Effector memory CD4-positive, alpha-beta T cell (primary cell): Measurements from ENCODE around the gene RPS18.

Source experiments
- DNase-seq, 3 donors: peaks; one replicate each; pipeline ENCODE4 v3.0.0-alpha.2; 2020
- H3K27ac ChIP-seq: 2 replicates; pipeline ENCODE4 v1.7.0; 2013; ENCODE audit warnings: mild to moderate bottlenecking, low read length, moderate library complexity; ENCODE audit not compliant: insufficient read depth, poor library complexity, severe bottlenecking
- H3K27me3 ChIP-seq: replicated peaks from 2 replicates; pipeline ENCODE4 v1.7.0; 2013; ENCODE audit warnings: mild to moderate bottlenecking, low read length; ENCODE audit not compliant: insufficient read depth, control insufficient read depth, poor library complexity, severe bottlenecking
- H3K36me3 ChIP-seq: 2 replicates; pipeline ENCODE4 v1.7.0; 2013; ENCODE audit warnings: mild to moderate bottlenecking, low read length, moderate library complexity; ENCODE audit not compliant: control insufficient read depth, insufficient read depth
- H3K4me1 ChIP-seq: 2 replicates; pipeline ENCODE4 v1.7.0; 2013; ENCODE audit warnings: low read length, mild to moderate bottlenecking; ENCODE audit not compliant: control insufficient read depth, insufficient read depth, poor library complexity, severe bottlenecking
- H3K4me3 ChIP-seq: 2 replicates; pipeline ENCODE4 v1.7.0; 2013; ENCODE audit warnings: low read length, low read depth, mild to moderate bottlenecking; ENCODE audit not compliant: insufficient read depth, poor library complexity, severe bottlenecking
- H3K9me3 ChIP-seq: 2 replicates; pipeline ENCODE4 v1.7.0; 2013; ENCODE audit warnings: mild to moderate bottlenecking, low read length, moderate library complexity; ENCODE audit not compliant: control insufficient read depth

The RPS18 gene

GRCh38 chr6:33321227-33321626 is 49.4 kb downstream of the RPS18 start:
- no peaks in the 10 kb centered on the region for H3K9me3 ChIP-seq
- DNase-seq = no peak
- peaks cover 41% of the 10 kb centered on the region for H3K4me1 ChIP-seq
- H3K4me3 ChIP-seq = no peak overlapping the region
- H3K27me3 ChIP-seq = no peaks in the 10 kb centered on the region
- H3K27ac ChIP-seq = peak overlapping the region; percentile 84
- peaks cover 27% of the 10 kb centered on the region for H3K36me3 ChIP-seq

GRCh38 chr6:33323623-33323948 is 51.7 kb downstream of the RPS18 start:
- Histone ChIP-seq H3K27me3 (no peaks in the 10 kb centered on the region), H3K36me3 (peaks cover 26% of the 10 kb centered on the region), H3K9me3 (no peaks in the 10 kb centered on the region), H3K27ac (peak overlapping the region; percentile 84), H3K4me3 (peak overlapping the region; percentile 89), H3K4me1 (peaks cover 35% of the 10 kb centered on the region)
- no peak for DNase-seq

- H3K4me3 ChIP-seq = peak overlapping the region; percentile 89
- H3K9me3 ChIP-seq = no peaks in the 10 kb centered on the region
- H3K27ac ChIP-seq = peak overlapping the region; percentile 84
- no peaks in the 10 kb centered on the region for H3K27me3 ChIP-seq
- no peak for DNase-seq
- peaks cover 30% of the 10 kb centered on the region for H3K4me1 ChIP-seq
- peaks cover 20% of the 10 kb centered on the region for H3K36me3 ChIP-seq
Measured at GRCh38 chr6:33324125-33324524, 52.2 kb downstream of the RPS18 start.
